ENCODE results near the gene MACROD2.

The MACROD2 gene

DNA sequence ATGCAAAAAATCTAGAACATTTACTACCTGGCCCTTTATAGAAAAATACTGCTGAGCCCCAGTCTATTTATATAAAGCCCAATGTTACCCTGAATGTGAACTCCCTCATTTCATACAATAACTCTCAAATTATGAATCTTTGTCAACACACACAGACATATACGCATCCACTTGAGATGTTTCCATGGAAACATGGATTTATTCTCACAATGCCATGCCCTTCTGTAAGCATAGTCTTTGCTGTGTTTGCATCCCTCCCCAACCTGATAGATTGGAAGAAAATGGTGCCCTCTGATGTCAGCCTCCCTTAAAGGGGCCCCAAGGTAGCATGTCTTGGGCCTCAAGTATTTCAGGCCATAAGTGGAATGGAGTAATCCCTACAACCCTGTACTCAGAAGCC is 2004.8 kb downstream of the MACROD2 start:
- no peak for DNase-seq (ENCODE audit: low spot score)
- TF ChIP-seq, protein P1, sequence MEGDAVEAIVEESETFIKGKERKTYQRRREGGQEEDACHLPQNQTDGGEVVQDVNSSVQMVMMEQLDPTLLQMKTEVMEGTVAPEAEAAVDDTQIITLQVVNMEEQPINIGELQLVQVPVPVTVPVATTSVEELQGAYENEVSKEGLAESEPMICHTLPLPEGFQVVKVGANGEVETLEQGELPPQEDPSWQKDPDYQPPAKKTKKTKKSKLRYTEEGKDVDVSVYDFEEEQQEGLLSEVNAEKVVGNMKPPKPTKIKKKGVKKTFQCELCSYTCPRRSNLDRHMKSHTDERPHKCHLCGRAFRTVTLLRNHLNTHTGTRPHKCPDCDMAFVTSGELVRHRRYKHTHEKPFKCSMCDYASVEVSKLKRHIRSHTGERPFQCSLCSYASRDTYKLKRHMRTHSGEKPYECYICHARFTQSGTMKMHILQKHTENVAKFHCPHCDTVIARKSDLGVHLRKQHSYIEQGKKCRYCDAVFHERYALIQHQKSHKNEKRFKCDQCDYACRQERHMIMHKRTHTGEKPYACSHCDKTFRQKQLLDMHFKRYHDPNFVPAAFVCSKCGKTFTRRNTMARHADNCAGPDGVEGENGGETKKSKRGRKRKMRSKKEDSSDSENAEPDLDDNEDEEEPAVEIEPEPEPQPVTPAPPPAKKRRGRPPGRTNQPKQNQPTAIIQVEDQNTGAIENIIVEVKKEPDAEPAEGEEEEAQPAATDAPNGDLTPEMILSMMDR (IDR thresholded peaks at IDR 0.05; ENCODE audit: borderline replicate concordance, control extremely low read depth, extremely low read depth, insufficient read depth, missing control alignments), result no peak
- in situ Hi-C loops (cut with MboI; ENCODE audit: low sequenced_read_pairs, unreplicated experiment), result no loop called here

DNA sequence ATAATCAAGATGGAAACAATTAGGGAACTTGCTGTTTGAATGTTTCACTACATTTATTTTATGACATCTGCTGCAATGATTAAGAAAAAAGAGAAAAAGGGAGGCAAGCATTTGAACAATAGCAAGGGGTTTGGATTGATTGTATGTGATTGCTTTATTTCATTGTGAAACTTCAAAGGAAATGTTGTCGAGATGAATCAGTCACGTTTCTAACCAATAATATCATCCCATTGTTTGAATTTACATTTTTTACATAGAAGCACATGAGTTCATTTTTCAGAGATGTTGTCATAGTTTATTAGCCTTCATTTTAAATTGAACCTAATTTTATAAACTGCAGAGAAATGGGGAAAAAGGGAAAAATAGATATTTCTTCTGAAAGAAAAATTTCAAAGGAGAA is 2006.0 kb downstream of the MACROD2 start:
- TF ChIP-seq, protein P1 (IDR thresholded peaks at IDR 0.05; ENCODE audit: borderline replicate concordance, control extremely low read depth, extremely low read depth, insufficient read depth, missing control alignments), result no peak
- no peak for DNase-seq (ENCODE audit: low spot score)
- in situ Hi-C loops (cut with MboI; ENCODE audit: low sequenced_read_pairs, unreplicated experiment), result no loop called here

GRCh38 chr20:16003310-16003709 is 2008.0 kb downstream of the MACROD2 start:
- in situ Hi-C loops (cut with MboI; ENCODE audit: low sequenced_read_pairs, unreplicated experiment), result no loop called here

GRCh38 chr20:16004108-16004854 is 2009.0 kb downstream of the MACROD2 start:
- in situ Hi-C loops (cut with MboI; ENCODE audit: low sequenced_read_pairs, unreplicated experiment), result no loop called here
- TF ChIP-seq, protein P1 (IDR thresholded peaks at IDR 0.05; ENCODE audit: borderline replicate concordance, control extremely low read depth, extremely low read depth, insufficient read depth, missing control alignments), result no peak
- no peak for DNase-seq (ENCODE audit: low spot score)

More at GRCh38 chr20:16003310-16003709, 2008.0 kb downstream of the MACROD2 start:
- no peak for DNase-seq (ENCODE audit: low spot score)
- TF ChIP-seq, protein P1 (IDR thresholded peaks at IDR 0.05; ENCODE audit: borderline replicate concordance, control extremely low read depth, extremely low read depth, insufficient read depth, missing control alignments), result no peak

GRCh38 chr20:16005021-16005914 is 2010.0 kb downstream of the MACROD2 start:
- TF ChIP-seq, protein P1 (IDR thresholded peaks at IDR 0.05; ENCODE audit: borderline replicate concordance, control extremely low read depth, extremely low read depth, insufficient read depth, missing control alignments), result no peak
- DNase-seq (ENCODE audit: low spot score), result no peak
- in situ Hi-C loops (cut with MboI; ENCODE audit: low sequenced_read_pairs, unreplicated experiment), result no loop called here

DNA sequence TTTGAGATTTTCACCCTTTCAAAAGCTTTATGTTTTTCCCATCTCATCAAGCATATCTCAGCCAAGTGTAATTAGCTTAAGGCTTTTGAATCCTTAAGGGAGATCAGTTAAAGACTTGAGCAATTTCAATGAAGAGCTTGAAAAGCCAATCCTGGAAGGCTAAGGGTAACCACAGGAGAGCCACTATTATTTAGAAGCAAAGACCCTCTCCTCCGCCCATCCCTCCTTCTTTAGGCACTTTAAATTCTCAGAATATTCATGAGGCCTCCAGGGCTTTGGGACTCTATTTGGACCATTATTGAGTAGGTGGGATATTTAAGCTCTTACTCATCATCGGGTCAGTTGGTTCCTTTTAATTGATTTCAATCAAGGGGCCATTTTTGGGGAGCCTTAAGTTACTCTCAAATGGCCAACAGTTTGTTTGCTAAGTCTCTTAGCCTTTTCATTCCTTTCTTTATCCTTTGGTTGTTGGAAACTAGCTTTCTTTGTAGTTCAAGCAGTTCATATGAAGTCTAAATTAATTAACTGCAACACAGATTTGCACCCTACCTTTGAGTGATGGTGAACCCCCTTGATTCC is 2010.7 kb downstream of the MACROD2 start:
- TF ChIP-seq, protein P1 (IDR thresholded peaks at IDR 0.05; ENCODE audit: borderline replicate concordance, control extremely low read depth, extremely low read depth, insufficient read depth, missing control alignments), result no peak

More for the DNA sequence above, 2010.7 kb downstream of the MACROD2 start:
- no peak for DNase-seq (ENCODE audit: low spot score)
- in situ Hi-C loops (cut with MboI; ENCODE audit: low sequenced_read_pairs, unreplicated experiment), result no loop called here

All from GM13976 (cell line).